Stomach (tissue), 4 donors: ENCODE measurements around the gene RPL26.

Experiments
- POLR2A ChIP-seq, 4 donors: fragments of 450-650 bp; IDR thresholded peaks; one replicate each; pipeline ENCODE4 v1.6.1; 2016; ENCODE audit warnings: antibody characterized with exemption in 4 of 4, control low read depth in 2 of 4, mild to moderate bottlenecking in 1 of 4, moderate library complexity in 1 of 4
- TF ChIP-seq, protein P1 (sequence below), 7 experiments: fragments of 450-650 bp in 4 of 7; fragments of 200-600 bp in 3 of 7; sonication (generic) in 3 of 7; IDR thresholded peaks; one replicate each; pipeline ENCODE4 v1.5.1; 2016 to 2019; ENCODE audit warnings: antibody characterized with exemption in 7 of 7, control low read depth in 2 of 7, mild to moderate bottlenecking in 1 of 7

DNA sequence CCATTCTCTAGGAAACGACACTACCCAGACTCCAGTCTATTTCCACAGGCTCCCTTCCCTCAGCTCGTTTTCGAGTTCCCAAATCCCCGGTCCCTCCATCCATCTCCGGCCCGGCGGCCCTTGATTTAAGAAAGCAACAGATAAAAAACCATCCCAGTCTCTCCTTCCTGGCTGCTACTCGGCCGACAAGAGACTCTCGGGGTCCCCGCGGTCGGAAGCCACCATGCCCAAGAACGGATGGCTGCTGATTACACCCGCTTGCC, 182 bp downstream of the RPL26 start:
- no peak for TF ChIP-seq POLR2A (IDR thresholded peaks at IDR 0.05)
- TF ChIP-seq, protein P1, sequence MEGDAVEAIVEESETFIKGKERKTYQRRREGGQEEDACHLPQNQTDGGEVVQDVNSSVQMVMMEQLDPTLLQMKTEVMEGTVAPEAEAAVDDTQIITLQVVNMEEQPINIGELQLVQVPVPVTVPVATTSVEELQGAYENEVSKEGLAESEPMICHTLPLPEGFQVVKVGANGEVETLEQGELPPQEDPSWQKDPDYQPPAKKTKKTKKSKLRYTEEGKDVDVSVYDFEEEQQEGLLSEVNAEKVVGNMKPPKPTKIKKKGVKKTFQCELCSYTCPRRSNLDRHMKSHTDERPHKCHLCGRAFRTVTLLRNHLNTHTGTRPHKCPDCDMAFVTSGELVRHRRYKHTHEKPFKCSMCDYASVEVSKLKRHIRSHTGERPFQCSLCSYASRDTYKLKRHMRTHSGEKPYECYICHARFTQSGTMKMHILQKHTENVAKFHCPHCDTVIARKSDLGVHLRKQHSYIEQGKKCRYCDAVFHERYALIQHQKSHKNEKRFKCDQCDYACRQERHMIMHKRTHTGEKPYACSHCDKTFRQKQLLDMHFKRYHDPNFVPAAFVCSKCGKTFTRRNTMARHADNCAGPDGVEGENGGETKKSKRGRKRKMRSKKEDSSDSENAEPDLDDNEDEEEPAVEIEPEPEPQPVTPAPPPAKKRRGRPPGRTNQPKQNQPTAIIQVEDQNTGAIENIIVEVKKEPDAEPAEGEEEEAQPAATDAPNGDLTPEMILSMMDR (IDR thresholded peaks at IDR 0.05): no peak
